SK-N-SH (cell line): Measurements from ENCODE around the gene TRIM4. TPM values are rescaled to one million over a fixed set of nuclear protein-coding genes. Genes with fewer than 3 reads are reported as not detected.
A peak's percentile ranks its signal among the peaks of the same experiment; 100 is the strongest.

Experiments used
- CTCF ChIA-PET: fragments of 300-600, 350-600 bp; formaldehyde crosslinking; extraction: SDS; loops from one replicate; lab custom pipeline; 2021; lab: Yijun Ruan, JAX
- POLR2A ChIA-PET: fragments of 350-600 bp; sonication (Branson Sonifier 250); formaldehyde crosslinking; extraction: SDS; loops from one replicate; lab custom pipeline; 2020; ENCODE audit warnings: antibody characterized with exemption, inconsistent platforms; lab: Yijun Ruan, JAX
- DNase-seq: peaks from one replicate; pipeline ENCODE4 v3.0.0; 2012
- H2AFZ ChIP-seq: fragments of 200-600 bp; sonication (generic); 2 replicates; pipeline ENCODE4 v1.8.1; 2016; ENCODE audit warnings: antibody characterized with exemption, mild to moderate bottlenecking, low read depth
- H3F3A ChIP-seq: fragments of 200-600 bp; sonication (generic); replicated peaks from 2 replicates; pipeline ENCODE3; 2016; ENCODE audit warnings: antibody characterized with exemption, mild to moderate bottlenecking; ENCODE audit not compliant: insufficient read depth
- H3K27ac ChIP-seq, 2 experiments: fragments of 200-500 bp in 1 of 2; fragments of 200-600 bp in 1 of 2; sonication (Bioruptor generic) in 1 of 2; sonication (generic), shearing (Covaris generic) in 1 of 2; 2 replicates each; pipeline versions ENCODE4 v1.5.1 to v1.6.1; 2014 to 2016; ENCODE audit warnings: low read depth in 2 of 2, inconsistent platforms in 1 of 2, low read length in 1 of 2, mild to moderate bottlenecking in 1 of 2, mixed read lengths in 1 of 2
- H3K27me3 ChIP-seq: fragments of 200-600 bp; sonication (generic), shearing (Covaris generic); 2 replicates; pipeline ENCODE4 v1.6.1; 2016; ENCODE audit warnings: mixed run types; ENCODE audit not compliant: insufficient read depth
- H3K36me3 ChIP-seq, 2 experiments: fragments of 200-500 bp in 1 of 2; fragments of 200-600 bp in 1 of 2; sonication (Bioruptor generic) in 1 of 2; sonication (generic) in 1 of 2; replicated peaks in 1 of 2; 2 replicates each; pipeline versions ENCODE3 to v1.5.1; 2014 to 2016; ENCODE audit warnings: low read length in 1 of 2, mild to moderate bottlenecking in 1 of 2; ENCODE audit not compliant: insufficient read depth in 2 of 2, control insufficient read depth in 1 of 2
- H3K4me1 ChIP-seq, 2 experiments: fragments of 200-500 bp in 1 of 2; fragments of 200-600 bp in 1 of 2; sonication (Bioruptor generic) in 1 of 2; sonication (generic), shearing (Covaris generic) in 1 of 2; 2 replicates each; pipeline versions ENCODE4 v1.5.1 to v1.6.1; 2014 to 2016; ENCODE audit warnings: low read depth in 1 of 2, low read length in 1 of 2, mixed run types in 1 of 2; ENCODE audit not compliant: insufficient read depth in 2 of 2, control insufficient read depth in 1 of 2
- H3K4me2 ChIP-seq: fragments of 200-600 bp; sonication (generic), shearing (Covaris generic); 2 replicates; pipeline ENCODE4 v1.6.1; 2017; ENCODE audit warnings: mixed run types
- H3K4me3 ChIP-seq, 2 experiments: fragments of 200-500 bp in 1 of 2; fragments of 200-600 bp in 1 of 2; sonication (Bioruptor generic) in 1 of 2; sonication (generic), shearing (Covaris generic) in 1 of 2; 2 replicates each; pipeline versions ENCODE4 v1.5.1 to v1.8.1; 2014 to 2016; ENCODE audit warnings: low read depth in 2 of 2, inconsistent platforms in 1 of 2, low read length in 1 of 2, mild to moderate bottlenecking in 1 of 2, mixed read lengths in 1 of 2, moderate library complexity in 1 of 2
- H3K79me2 ChIP-seq: fragments of 200-600 bp; sonication (generic); 2 replicates; pipeline ENCODE4 v1.8.1; 2017; ENCODE audit warnings: mild to moderate bottlenecking; ENCODE audit not compliant: insufficient read depth
- H3K9ac ChIP-seq: fragments of 200-600 bp; sonication (generic); 2 replicates; pipeline ENCODE4 v1.6.1; 2017; ENCODE audit warnings: mixed run types
- H3K9me2 ChIP-seq: fragments of 200-600 bp; sonication (generic); 2 replicates; pipeline ENCODE4 v1.6.1; 2017; ENCODE audit warnings: mixed run types
- H3K9me3 ChIP-seq: fragments of 200-600 bp; sonication (generic); 2 replicates; pipeline ENCODE4 v1.6.1; 2017; ENCODE audit warnings: mixed run types, mild to moderate bottlenecking, moderate library complexity
- H4K20me1 ChIP-seq: fragments of 200-600 bp; sonication (generic); 2 replicates; pipeline ENCODE4 v1.6.1; 2017; ENCODE audit warnings: mild to moderate bottlenecking, mixed run types; ENCODE audit not compliant: insufficient read depth
- EZH2phosphoT487 ChIP-seq: fragments of 200-600 bp; sonication (generic); IDR thresholded peaks from 2 replicates; pipeline ENCODE4 v1.6.1; 2017; ENCODE audit warnings: low read depth, mixed run types, mild to moderate bottlenecking, antibody characterized with exemption, moderate library complexity, borderline replicate concordance
- FOSL2 ChIP-seq: IDR thresholded peaks from 2 replicates; pipeline ENCODE4 v1.4.0; 2012; ENCODE audit warnings: low read depth, mild to moderate bottlenecking, moderate library complexity, borderline replicate concordance
- FOXJ3 ChIP-seq: sonication (generic); formaldehyde crosslinking; IDR thresholded peaks from 2 replicates; pipeline ENCODE4 v1.5.1; 2020; ENCODE audit warnings: mild to moderate bottlenecking, missing genetic modification reagents
- FOXM1 ChIP-seq: IDR thresholded peaks from 2 replicates; pipeline ENCODE4 v1.4.0; 2012; ENCODE audit warnings: low read depth, mild to moderate bottlenecking
- GABPA ChIP-seq: IDR thresholded peaks from 2 replicates; pipeline ENCODE4 v1.4.0; 2012; ENCODE audit warnings: low read depth, mild to moderate bottlenecking
- GATA2 ChIP-seq: sonication (generic); formaldehyde crosslinking; IDR thresholded peaks from 2 replicates; pipeline ENCODE4 v1.5.0; 2020; ENCODE audit warnings: mild to moderate bottlenecking, missing genetic modification reagents
- IRF3 ChIP-seq: fragments of 150-350 bp; IDR thresholded peaks from 2 replicates; pipeline ENCODE4 v1.6.1; 2016; ENCODE audit warnings: mild to moderate bottlenecking, low read depth, low read length
- JUND ChIP-seq: IDR thresholded peaks from 2 replicates; pipeline ENCODE4 v1.4.0; 2012
- NRF1 ChIP-seq: IDR thresholded peaks from 2 replicates; pipeline ENCODE4 v1.6.1; 2012; ENCODE audit warnings: low read depth, mild to moderate bottlenecking, low read length
- RAD21 ChIP-seq: IDR thresholded peaks from 2 replicates; pipeline ENCODE4 v1.6.1; 2012; ENCODE audit warnings: mild to moderate bottlenecking, low read length
- RCOR1 ChIP-seq: fragments of 150-350 bp; IDR thresholded peaks from 2 replicates; pipeline ENCODE4 v1.6.1; 2017; ENCODE audit warnings: antibody characterized with exemption, low read length
- RFX5 ChIP-seq: IDR thresholded peaks from 2 replicates; pipeline ENCODE4 v1.6.1; 2012; ENCODE audit warnings: mild to moderate bottlenecking, improper control_type of control experiment, low read length
- RXRA ChIP-seq: IDR thresholded peaks from 2 replicates; pipeline ENCODE4 v1.4.0; 2012; ENCODE audit warnings: low read depth, mild to moderate bottlenecking, borderline replicate concordance
- SMC3 ChIP-seq: IDR thresholded peaks from 2 replicates; pipeline ENCODE4 v1.6.1; 2012; ENCODE audit warnings: low read depth, low read length, improper control_type of control experiment
- TAF1 ChIP-seq: IDR thresholded peaks from 2 replicates; pipeline ENCODE4 v1.6.1; 2012; ENCODE audit warnings: low read depth, mild to moderate bottlenecking, low read length, moderate library complexity, borderline replicate concordance
- TCF12 ChIP-seq: IDR thresholded peaks from 2 replicates; pipeline ENCODE4 v1.4.0; 2012
- YY1 ChIP-seq: IDR thresholded peaks from 2 replicates; pipeline ENCODE4 v1.4.0; 2012; ENCODE audit warnings: low read depth, mild to moderate bottlenecking
- WGBS: methylation state at CpG from one replicate; pipeline ENCODE4 v1.1.6; 2017; ENCODE audit warnings: low lambda C conversion rate; 5-methylcytosine and 5-hydroxymethylcytosine counted together
- polyA plus RNA-seq, 3 experiments: library from polyadenylated mRNA; depleted of rRNA; stranded (reverse); fragments of >200 nt; gene quantifications; 2 replicates each; pipeline ENCODE4 v1.2.3, GENCODE V29; 2012
- TF ChIP-seq, protein P1 (sequence below): IDR thresholded peaks from 2 replicates; pipeline ENCODE4 v1.4.0; 2012; ENCODE audit warnings: low read depth, borderline replicate concordance
- TF ChIP-seq, protein P2 (sequence below): IDR thresholded peaks from 2 replicates; pipeline ENCODE4 v1.4.0; 2012; ENCODE audit warnings: low read depth, borderline replicate concordance

Gene TRIM4
- polyA plus RNA-seq, 1 of the 3 experiments (the other 2 are of a cell fraction) = 6.6 TPM

DNA sequence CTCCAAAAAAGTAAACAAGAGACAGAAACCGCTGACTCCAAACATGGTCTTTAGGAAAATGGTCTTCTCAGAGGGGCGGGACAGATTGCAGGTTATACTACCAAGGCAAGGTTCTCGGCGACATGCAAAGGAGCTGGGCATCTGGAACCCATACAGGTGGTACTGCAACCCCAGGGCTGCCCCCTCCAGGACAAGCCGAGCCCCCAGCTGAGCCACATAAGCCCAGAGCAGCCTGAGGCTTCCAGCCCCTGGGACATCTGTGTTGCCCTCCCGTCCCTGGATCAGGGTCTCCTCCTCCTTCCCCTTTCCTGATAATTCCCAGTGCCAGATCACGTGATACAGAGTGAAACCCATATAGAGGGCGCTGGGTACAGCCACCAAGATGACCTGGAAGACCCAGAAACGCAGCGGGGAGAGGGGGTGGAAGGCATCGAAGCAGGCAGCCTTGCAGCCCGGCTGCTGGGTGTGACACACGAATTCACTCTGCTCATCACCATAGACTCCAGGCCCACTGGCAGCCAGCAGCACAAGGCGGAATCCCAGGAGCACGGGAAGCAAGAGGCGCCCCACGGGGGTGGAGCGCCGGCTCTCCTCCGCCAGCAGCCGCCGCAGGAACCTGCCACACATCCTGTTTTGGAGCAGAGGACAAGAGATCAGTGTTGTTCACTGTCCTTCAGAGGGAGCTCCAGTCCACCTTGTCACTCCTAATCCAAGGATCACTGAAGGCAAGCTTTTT is 9.8 kb upstream of the TRIM4 start, which contains the start of gene GJC3 (continued):
- TF ChIP-seq NRF1 (no peak), RCOR1 (no peak), EZH2phosphoT487 (no peak)
- TF ChIP-seq, protein P1, sequence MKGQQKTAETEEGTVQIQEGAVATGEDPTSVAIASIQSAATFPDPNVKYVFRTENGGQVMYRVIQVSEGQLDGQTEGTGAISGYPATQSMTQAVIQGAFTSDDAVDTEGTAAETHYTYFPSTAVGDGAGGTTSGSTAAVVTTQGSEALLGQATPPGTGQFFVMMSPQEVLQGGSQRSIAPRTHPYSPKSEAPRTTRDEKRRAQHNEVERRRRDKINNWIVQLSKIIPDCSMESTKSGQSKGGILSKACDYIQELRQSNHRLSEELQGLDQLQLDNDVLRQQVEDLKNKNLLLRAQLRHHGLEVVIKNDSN = peak; percentile 78
- TF ChIP-seq, all 33 proteins: peak for 4

DNA sequence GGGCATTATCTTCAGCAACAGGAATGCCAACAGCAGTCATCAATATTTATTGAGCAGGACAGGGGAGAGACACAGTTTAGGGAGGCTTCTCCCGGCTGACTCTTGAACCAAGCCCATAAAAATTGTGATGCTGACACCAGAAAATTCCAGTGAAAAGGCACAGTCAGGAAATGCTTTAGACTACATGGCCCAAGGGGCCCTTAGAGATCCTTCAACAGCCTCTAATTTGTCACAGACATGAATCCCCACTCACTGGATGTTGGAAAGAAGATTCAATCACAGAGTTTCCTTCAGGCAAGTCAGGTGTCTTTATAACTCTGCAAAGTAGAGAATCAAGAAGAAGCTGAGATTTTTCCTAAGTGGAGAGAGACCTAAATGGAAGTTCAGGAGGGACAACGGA is 8.9 kb upstream of the TRIM4 start:
- H3K4me1 ChIP-seq = peaks cover 0 to 5% of the 10 kb centered on the region in 2 experiments; a peak in 1 of 4 replicates
- H2AFZ ChIP-seq = no peak overlapping the region
- no peaks in the 10 kb centered on the region for H3K36me3 ChIP-seq
- H3K9ac ChIP-seq = no peak overlapping the region
- H3K4me3 ChIP-seq = no peak overlapping the region
- H3K27me3 ChIP-seq = peaks cover 33% of the 10 kb centered on the region; the same call in 1 of the 2 replicates
- WGBS = 21% methylated on average over 2 of the region's 2 CpGs
- no peaks in the 10 kb centered on the region for H3K9me3 ChIP-seq
- no peaks in the 10 kb centered on the region for H3K9me2 ChIP-seq
- no peak overlapping the region for H3K4me2 ChIP-seq
- H3F3A ChIP-seq = no peaks in the 10 kb centered on the region
- CTCF ChIA-PET = interaction anchor here (1.1 to 3.3 kb wide), 4 partner anchors 12 to 82 kb away, joined by 3 to 30 read pairs (median 12); no protein-coding TSS in a partner anchor
- no peak for DNase-seq
- no peak overlapping the region for H3K27ac ChIP-seq
- H3K79me2 ChIP-seq = no peaks in the 10 kb centered on the region
- no peak for TF ChIP-seq RXRA
- TF ChIP-seq GABPA = no peak
- no peak for TF ChIP-seq TAF1
- no peak for TF ChIP-seq YY1
- TF ChIP-seq RCOR1 = no peak
- no peak for TF ChIP-seq RAD21
- no peak for TF ChIP-seq JUND
- no peak for TF ChIP-seq FOXM1
- TF ChIP-seq FOXJ3 = no peak
- no peak for TF ChIP-seq GATA2 (CRISPR knock-in tag)
- TF ChIP-seq IRF3 = no peak
- TF ChIP-seq NRF1 = no peak
- no peak for TF ChIP-seq FOSL2
- no peak for TF ChIP-seq TCF12
- no peak for TF ChIP-seq RFX5
- TF ChIP-seq, protein P2, sequence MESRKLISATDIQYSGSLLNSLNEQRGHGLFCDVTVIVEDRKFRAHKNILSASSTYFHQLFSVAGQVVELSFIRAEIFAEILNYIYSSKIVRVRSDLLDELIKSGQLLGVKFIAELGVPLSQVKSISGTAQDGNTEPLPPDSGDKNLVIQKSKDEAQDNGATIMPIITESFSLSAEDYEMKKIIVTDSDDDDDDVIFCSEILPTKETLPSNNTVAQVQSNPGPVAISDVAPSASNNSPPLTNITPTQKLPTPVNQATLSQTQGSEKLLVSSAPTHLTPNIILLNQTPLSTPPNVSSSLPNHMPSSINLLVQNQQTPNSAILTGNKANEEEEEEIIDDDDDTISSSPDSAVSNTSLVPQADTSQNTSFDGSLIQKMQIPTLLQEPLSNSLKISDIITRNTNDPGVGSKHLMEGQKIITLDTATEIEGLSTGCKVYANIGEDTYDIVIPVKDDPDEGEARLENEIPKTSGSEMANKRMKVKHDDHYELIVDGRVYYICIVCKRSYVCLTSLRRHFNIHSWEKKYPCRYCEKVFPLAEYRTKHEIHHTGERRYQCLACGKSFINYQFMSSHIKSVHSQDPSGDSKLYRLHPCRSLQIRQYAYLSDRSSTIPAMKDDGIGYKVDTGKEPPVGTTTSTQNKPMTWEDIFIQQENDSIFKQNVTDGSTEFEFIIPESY = no peak
- no peak for TF ChIP-seq EZH2phosphoT487
- no peak for TF ChIP-seq SMC3
- TF ChIP-seq, protein P1 = no peak
- TF ChIP-seq, all 33 proteins: peak for 0
- H4K20me1 ChIP-seq = no peaks in the 10 kb centered on the region
- POLR2A ChIA-PET = no interaction called here
